ENCODE measurements around the gene JAG2.
A peak's percentile ranks its signal among the peaks of the same experiment; 100 is the strongest.

Gene JAG2

GRCh38 chr14:105139831-105140239 lies 28.7 kb downstream of the JAG2 start:
- no peak overlapping the region for H3K4me3 ChIP-seq (ENCODE audit: low read depth, low read length)
- no peaks in the 10 kb centered on the region for H3K4me1 ChIP-seq (ENCODE audit: control insufficient read depth, insufficient read depth, low read length)
- peak; percentile 66 for TF ChIP-seq SETDB1 (IDR thresholded peaks at IDR 0.05; ENCODE audit: insufficient read length, low read length)
- TF ChIP-seq ZNF280D (tag by site-specific recombination; IDR thresholded peaks at IDR 0.05), result peak; percentile 98
- TF ChIP-seq ZNF610 (tag by site-specific recombination; IDR thresholded peaks at IDR 0.05; ENCODE audit: borderline replicate concordance), result 0 out of 2 replicates have a peak, but pooled peaks have one; percentile 40
- no peak for TF ChIP-seq ZBTB26 (tag by site-specific recombination; optimal IDR thresholded peaks at IDR 0.05)
- no peak for TF ChIP-seq GFI1B (tag by site-specific recombination; IDR thresholded peaks at IDR 0.05)
- TF ChIP-seq PATZ1 (tag by site-specific recombination; IDR thresholded peaks at IDR 0.05), result peak; percentile 43
- 0 out of 2 replicates have a peak, but pooled peaks have one; percentile 47 for TF ChIP-seq ZNF121 (tag by site-specific recombination; IDR thresholded peaks at IDR 0.05)
- peak; percentile 74; the same call in 1 of the 2 replicates for TF ChIP-seq ZNF580 (tag by site-specific recombination; IDR thresholded peaks at IDR 0.05)
- CTCF ChIA-PET, result no interaction called here
- no peaks in the 10 kb centered on the region for H3K9me3 ChIP-seq (ENCODE audit: control insufficient read depth, insufficient read depth, low read depth, low read length)
- peaks cover 0 to 45% of the 10 kb centered on the region in 2 experiments; a peak in 1 of 3 replicates for H3K36me3 ChIP-seq (ENCODE audit: control insufficient read depth in 2 of 2, insufficient read depth in 1 of 2, low read length in 2 of 2)
- no peak overlapping the region for H3K27ac ChIP-seq (ENCODE audit: extremely low read depth, low read depth, low read length)
- POLR2A ChIA-PET, result no interaction called here

- H3K4me1 ChIP-seq (ENCODE audit: control insufficient read depth, insufficient read depth, low read length), result no peaks in the 10 kb centered on the region
- no peak overlapping the region for H3K27ac ChIP-seq (ENCODE audit: extremely low read depth, low read depth, low read length)
- H3K4me3 ChIP-seq (ENCODE audit: low read depth, low read length), result no peak overlapping the region
- POLR2A ChIA-PET, result no interaction called here
- H3K9me3 ChIP-seq (ENCODE audit: control insufficient read depth, insufficient read depth, low read depth, low read length), result no peaks in the 10 kb centered on the region
- TF ChIP-seq ZNF18 (tag by site-specific recombination; IDR thresholded peaks at IDR 0.05) (no peak), SP7 (tag by site-specific recombination; IDR thresholded peaks at IDR 0.05) (no peak), ZNF626 (tag by site-specific recombination; IDR thresholded peaks at IDR 0.05) (no peak), ZNF510 (tag by site-specific recombination; IDR thresholded peaks at IDR 0.05; ENCODE audit: insufficient replicate concordance) (no peak), ZNF121 (tag by site-specific recombination; IDR thresholded peaks at IDR 0.05) (no peak), OSR2 (tag by site-specific recombination; IDR thresholded peaks at IDR 0.05) (no peak), ZNF623 (tag by site-specific recombination; IDR thresholded peaks at IDR 0.05) (no peak), ZNF112 (tag by site-specific recombination; IDR thresholded peaks at IDR 0.05) (no peak), INSM2 (tag by site-specific recombination; IDR thresholded peaks at IDR 0.05) (no peak), ZBTB20 (tag by site-specific recombination; IDR thresholded peaks at IDR 0.05) (no peak), ZNF221 (tag by site-specific recombination; IDR thresholded peaks at IDR 0.05; ENCODE audit: borderline replicate concordance) (no peak), ZNF830 (tag by site-specific recombination; IDR thresholded peaks at IDR 0.05; ENCODE audit: low read depth) (no peak), ZNF16 (tag by site-specific recombination; IDR thresholded peaks at IDR 0.05; ENCODE audit: low read depth) (no peak), ZNF76 (tag by site-specific recombination; IDR thresholded peaks at IDR 0.05; ENCODE audit: borderline replicate concordance, low read depth) (no peak), ZNF747 (tag by site-specific recombination; IDR thresholded peaks at IDR 0.05) (no peak)
- CTCF ChIA-PET, result no interaction called here
- H3K36me3 ChIP-seq (ENCODE audit: control insufficient read depth in 2 of 2, insufficient read depth in 1 of 2, low read length in 2 of 2), result peaks cover 0 to 40% of the 10 kb centered on the region in 2 experiments; a peak in 1 of 3 replicates
Observed at GRCh38 chr14:105139212-105139825, 29.3 kb downstream of the JAG2 start.
